Fibroblast of lung (primary cell): Measurements from ENCODE around the gene LLPH. TPM values are rescaled to one million over a fixed set of nuclear protein-coding genes. Genes with fewer than 3 reads are reported as not detected.

Experiments
- DNase-seq, 2 donors: peaks; one replicate each; pipeline versions ENCODE4 v3.0.0 to v3.0.0-alpha.2; 2010; ENCODE audit warnings: low read depth in 2 of 2
- H2AFZ ChIP-seq: 2 replicates; pipeline ENCODE4 v1.5.1; 2012; ENCODE audit warnings: low read length, control low read depth, inconsistent platforms
- H3K27ac ChIP-seq: 2 replicates; pipeline ENCODE4 v1.5.1; 2011; ENCODE audit warnings: low read length, control low read depth; ENCODE audit not compliant: insufficient read depth
- H3K27me3 ChIP-seq: 2 replicates; pipeline ENCODE4 v1.5.1; 2011; ENCODE audit warnings: mild to moderate bottlenecking, low read length; ENCODE audit not compliant: control insufficient read depth, insufficient read depth
- H3K36me3 ChIP-seq: 2 replicates; pipeline ENCODE4 v1.5.1; 2011; ENCODE audit warnings: low read length; ENCODE audit not compliant: control insufficient read depth, insufficient read depth
- H3K4me1 ChIP-seq: 2 replicates; pipeline ENCODE4 v1.5.1; 2011; ENCODE audit warnings: low read length; ENCODE audit not compliant: control insufficient read depth, insufficient read depth; ENCODE audit errors: extremely low read depth
- H3K4me2 ChIP-seq: 2 replicates; pipeline ENCODE4 v1.5.1; 2011; ENCODE audit warnings: low read length, control low read depth; ENCODE audit not compliant: insufficient read depth; ENCODE audit errors: extremely low read depth
- H3K4me3 ChIP-seq, 4 experiments: fragments of 200-600 bp in 1 of 4; sonication (generic) in 1 of 4; replicated peaks in 1 of 4; 2 replicates each; pipeline ENCODE4 v1.5.1; 2011 to 2016; ENCODE audit warnings: low read length in 4 of 4, low read depth in 3 of 4, mild to moderate bottlenecking in 3 of 4, control low read depth in 2 of 4, inconsistent platforms in 1 of 4, mixed read lengths in 1 of 4; ENCODE audit not compliant: insufficient read depth in 1 of 4; ENCODE audit errors: control extremely low read depth in 1 of 4
- H3K79me2 ChIP-seq: 2 replicates; pipeline ENCODE4 v1.5.1; 2012; ENCODE audit warnings: mild to moderate bottlenecking, low read length, inconsistent platforms; ENCODE audit not compliant: control insufficient read depth, insufficient read depth
- H3K9ac ChIP-seq: 2 replicates; pipeline ENCODE4 v1.5.1; 2011; ENCODE audit warnings: mild to moderate bottlenecking, low read length, control low read depth; ENCODE audit not compliant: insufficient read depth
- H3K9me3 ChIP-seq: 2 replicates; pipeline ENCODE4 v1.5.1; 2012; ENCODE audit warnings: low read depth, low read length; ENCODE audit not compliant: control insufficient read depth, insufficient read depth
- H4K20me1 ChIP-seq: 2 replicates; pipeline ENCODE4 v1.5.1; 2011; ENCODE audit warnings: low read length; ENCODE audit not compliant: control insufficient read depth, insufficient read depth; ENCODE audit errors: extremely low read depth
- EZH2 ChIP-seq: IDR thresholded peaks from 2 replicates; pipeline ENCODE4 v1.5.1; 2012; ENCODE audit warnings: low read length, control low read depth, mild to moderate bottlenecking; ENCODE audit errors: missing control alignments
- polyA plus RNA-seq, 2 donors: library from polyadenylated mRNA; depleted of rRNA in 1 of 2; stranded (reverse) in 1 of 2; unstranded in 1 of 2; fragments of >200 nt; gene quantifications; 2 replicates each; pipeline ENCODE4 v1.2.1, GENCODE V29; 2011 to 2012; ENCODE audit warnings: missing spikeins in 1 of 2
- total RNA-seq: library from RNA; depleted of rRNA; stranded (reverse); fragments of >200 nt; gene quantifications from 2 replicates; pipeline ENCODE4 v1.2.1, GENCODE V29; 2014
- TF ChIP-seq, protein P1 (sequence below), 2 donors: IDR thresholded peaks in 1 of 2; conservative IDR thresholded peaks in 1 of 2; 1 replicate in 1 of 2; 2 replicates in 1 of 2; pipeline ENCODE4 v1.5.1; 2011 to 2012; ENCODE audit warnings: low read length in 2 of 2, control low read depth in 1 of 2, inconsistent platforms in 1 of 2, low read depth in 1 of 2, mild to moderate bottlenecking in 1 of 2

LLPH gene
- total and polyA plus RNA-seq, 2 donors (not counting 1 experiment from before 2014, with no cell fraction given) = 5.8 to 30.5 TPM

DNA sequence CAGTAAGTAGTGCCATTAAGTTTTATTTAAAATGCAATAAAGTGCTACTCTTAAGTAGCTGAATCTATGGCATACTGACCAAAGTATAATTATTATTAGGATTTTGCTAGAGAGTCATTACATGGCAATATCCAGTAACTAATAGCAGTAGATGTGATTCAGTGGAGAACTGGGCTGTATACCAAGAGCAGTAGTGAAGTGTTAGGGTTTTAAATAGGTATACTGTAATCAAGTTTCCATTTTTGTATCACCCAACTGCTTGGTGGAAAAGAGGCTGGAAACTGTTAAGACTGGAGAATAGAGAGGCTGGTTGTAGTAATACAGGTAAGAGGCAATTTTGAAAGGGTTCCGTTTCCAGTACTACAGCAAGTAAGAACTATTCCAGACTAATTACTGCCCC lies 13.3 kb upstream of the LLPH start:
- H3K36me3 ChIP-seq = peaks cover 2% of the 10 kb centered on the region
- no peaks in the 10 kb centered on the region for H3K27me3 ChIP-seq
- H3K4me2 ChIP-seq = no peak overlapping the region
- no peak overlapping the region for H3K4me3 ChIP-seq
- H3K27ac ChIP-seq = no peak overlapping the region
- H3K9me3 ChIP-seq = no peaks in the 10 kb centered on the region
- TF ChIP-seq, protein P1, sequence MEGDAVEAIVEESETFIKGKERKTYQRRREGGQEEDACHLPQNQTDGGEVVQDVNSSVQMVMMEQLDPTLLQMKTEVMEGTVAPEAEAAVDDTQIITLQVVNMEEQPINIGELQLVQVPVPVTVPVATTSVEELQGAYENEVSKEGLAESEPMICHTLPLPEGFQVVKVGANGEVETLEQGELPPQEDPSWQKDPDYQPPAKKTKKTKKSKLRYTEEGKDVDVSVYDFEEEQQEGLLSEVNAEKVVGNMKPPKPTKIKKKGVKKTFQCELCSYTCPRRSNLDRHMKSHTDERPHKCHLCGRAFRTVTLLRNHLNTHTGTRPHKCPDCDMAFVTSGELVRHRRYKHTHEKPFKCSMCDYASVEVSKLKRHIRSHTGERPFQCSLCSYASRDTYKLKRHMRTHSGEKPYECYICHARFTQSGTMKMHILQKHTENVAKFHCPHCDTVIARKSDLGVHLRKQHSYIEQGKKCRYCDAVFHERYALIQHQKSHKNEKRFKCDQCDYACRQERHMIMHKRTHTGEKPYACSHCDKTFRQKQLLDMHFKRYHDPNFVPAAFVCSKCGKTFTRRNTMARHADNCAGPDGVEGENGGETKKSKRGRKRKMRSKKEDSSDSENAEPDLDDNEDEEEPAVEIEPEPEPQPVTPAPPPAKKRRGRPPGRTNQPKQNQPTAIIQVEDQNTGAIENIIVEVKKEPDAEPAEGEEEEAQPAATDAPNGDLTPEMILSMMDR (conservative IDR thresholded peaks at IDR 0.05 in 1 of 2, IDR thresholded peaks at IDR 0.05 in 1 of 2; ENCODE audit: low read depth in 1 of 2, low read length in 2 of 2) = no peak
- TF ChIP-seq EZH2 = no peak
- no peaks in the 10 kb centered on the region for H3K79me2 ChIP-seq
- H3K4me1 ChIP-seq = no peaks in the 10 kb centered on the region
- H2AFZ ChIP-seq = no peak overlapping the region
- H3K9ac ChIP-seq = no peak overlapping the region
- H4K20me1 ChIP-seq = no peaks in the 10 kb centered on the region
- no peak for DNase-seq

DNA sequence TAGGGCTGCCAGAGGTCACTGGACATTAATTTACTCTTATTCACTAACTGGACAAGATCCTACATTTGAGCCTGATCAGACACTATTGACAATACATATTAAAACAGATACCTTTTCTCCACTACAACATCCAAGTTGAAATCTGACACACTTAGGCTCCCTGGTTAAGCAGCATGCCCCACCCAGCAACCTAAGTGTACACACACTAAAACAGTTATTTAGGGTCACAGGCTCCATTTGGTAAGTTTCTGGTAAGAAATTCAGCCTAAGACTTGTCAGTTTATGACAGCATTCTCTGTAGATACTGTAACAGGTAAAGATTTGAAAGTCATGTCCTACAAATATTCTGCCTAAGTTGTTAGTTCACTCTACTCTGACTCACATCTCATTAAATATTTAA lies 12.3 kb upstream of the LLPH start:
- Histone ChIP-seq H4K20me1 (no peaks in the 10 kb centered on the region), H3K4me2 (no peak overlapping the region), H3K4me1 (no peaks in the 10 kb centered on the region), H3K27ac (no peak overlapping the region), H2AFZ (no peak overlapping the region), H3K4me3 (no peak overlapping the region), H3K27me3 (no peaks in the 10 kb centered on the region), H3K9me3 (no peaks in the 10 kb centered on the region), H3K36me3 (peaks cover 4% of the 10 kb centered on the region), H3K79me2 (no peaks in the 10 kb centered on the region), H3K9ac (no peak overlapping the region)
- no peak for DNase-seq
- TF ChIP-seq, protein P1 (conservative IDR thresholded peaks at IDR 0.05 in 1 of 2, IDR thresholded peaks at IDR 0.05 in 1 of 2; ENCODE audit: low read depth in 1 of 2, low read length in 2 of 2) = no peak
- TF ChIP-seq EZH2 = no peak

DNA sequence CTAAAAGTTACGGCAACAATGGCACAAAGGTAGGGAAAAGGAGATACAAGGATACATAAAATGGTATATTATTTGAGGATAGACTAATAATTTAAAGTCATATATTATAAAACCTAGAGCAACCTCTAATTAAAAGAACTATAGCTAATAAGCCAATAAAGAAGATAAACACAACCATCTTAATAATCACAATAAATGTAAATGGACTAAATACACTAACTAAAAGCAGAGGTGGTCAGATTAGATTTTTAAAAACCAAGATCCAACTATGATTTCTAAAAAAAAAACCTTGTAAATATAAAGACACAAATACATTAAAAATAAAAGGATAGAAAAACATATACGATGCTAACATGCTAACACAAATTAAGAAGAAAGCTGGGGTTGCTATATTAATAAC lies 10.7 kb upstream of the LLPH start:
- Histone ChIP-seq H3K79me2 (no peaks in the 10 kb centered on the region), H3K9me3 (no peaks in the 10 kb centered on the region), H3K9ac (no peak overlapping the region), H2AFZ (no peak overlapping the region), H3K4me3 (no peak overlapping the region), H4K20me1 (no peaks in the 10 kb centered on the region), H3K27ac (no peak overlapping the region), H3K4me2 (no peak overlapping the region), H3K36me3 (peaks cover 4% of the 10 kb centered on the region), H3K27me3 (no peaks in the 10 kb centered on the region), H3K4me1 (no peaks in the 10 kb centered on the region)
- no peak for DNase-seq
- TF ChIP-seq, protein P1 (conservative IDR thresholded peaks at IDR 0.05 in 1 of 2, IDR thresholded peaks at IDR 0.05 in 1 of 2; ENCODE audit: low read depth in 1 of 2, low read length in 2 of 2) = no peak
- no peak for TF ChIP-seq EZH2
